HepG2 (cell line): ENCODE measurements around the gene FUT1. TPM values are rescaled to one million over a fixed set of nuclear protein-coding genes. Genes with fewer than 3 reads are reported as not detected.
"Not testable (repeated sequence)": the region's sequence is repeated elsewhere in the genome, so short reads cannot be mapped to it uniquely, and the experiment has no call there.

ENCODE experiments used
- ATAC-seq: fragments of 200-7000 bp; cut with Tn5 transposase; 3 replicates; pipeline ENCODE4 v1.9.1; 2020; ENCODE audit warnings: mild to moderate bottlenecking, moderate library complexity
- BruUV-seq: library from RNA; stranded (reverse); fragments of 400-500 nt; replicated peaks from 2 replicates; lab custom pipeline; 2021; lab: Mats Ljungman, UMichigan
- CTCF ChIA-PET: fragments of 300-600 bp; formaldehyde crosslinking; extraction: SDS; loops from one replicate; lab custom pipeline; 2021; ENCODE audit warnings: low total read pairs, inconsistent platforms, low intra/inter-chr PET ratio; lab: Yijun Ruan, JAX
- POLR2A ChIA-PET: fragments of 350-600 bp; sonication (Branson Sonifier 250); formaldehyde crosslinking; loops from one replicate; lab custom pipeline; 2020; ENCODE audit warnings: antibody characterized with exemption, inconsistent platforms; lab: Yijun Ruan, JAX
- DNase-seq: peaks from one replicate; pipeline ENCODE4 v3.0.0-alpha.2; 2015; ENCODE audit warnings: low spot score
- FAIRE-seq: peaks from 3 replicates; lab custom pipeline; 2011; peaks lifted over from hg19 to GRCh38; lab: Jason Lieb, UNC
- H2AFZ ChIP-seq: one replicate; pipeline ENCODE4 v1.6.1; 2011; ENCODE audit warnings: low read length, inconsistent platforms
- H3K27ac ChIP-seq: fragments of 300-600 bp; 3 replicates; pipeline ENCODE4 v1.8.0; 2011; ENCODE audit warnings: mixed run types, mild to moderate bottlenecking, mixed read lengths, low read length, inconsistent platforms; ENCODE audit not compliant: insufficient read depth; ENCODE audit errors: extremely low read length
- H3K27me3 ChIP-seq, 2 experiments: fragments of 200-600 bp in 1 of 2; 2 replicates in 1 of 2; 3 replicates in 1 of 2; pipeline versions ENCODE4 v1.6.0 to v1.8.0; 2011; ENCODE audit warnings: low read length in 2 of 2, mild to moderate bottlenecking in 2 of 2, moderate library complexity in 2 of 2, inconsistent platforms in 1 of 2; ENCODE audit not compliant: insufficient read depth in 2 of 2, control insufficient read depth in 1 of 2
- H3K36me3 ChIP-seq, 2 experiments: fragments of 200-600 bp in 1 of 2; replicated peaks in 1 of 2; 2 replicates in 1 of 2; 3 replicates in 1 of 2; pipeline versions ENCODE4 v1.5.1 to v1.8.0; 2011; ENCODE audit warnings: low read length in 2 of 2, inconsistent platforms in 1 of 2; ENCODE audit not compliant: insufficient read depth in 2 of 2, control insufficient read depth in 1 of 2
- H3K4me1 ChIP-seq: 2 replicates; pipeline ENCODE4 v1.5.1; 2012; ENCODE audit warnings: low read length, inconsistent platforms; ENCODE audit not compliant: insufficient read depth
- H3K4me2 ChIP-seq: 2 replicates; pipeline ENCODE4 v1.6.0; 2011; ENCODE audit warnings: low read depth, low read length, inconsistent platforms
- H3K4me3 ChIP-seq, 3 experiments: fragments of 200-600 bp in 1 of 3; sonication (generic), shearing (Covaris generic) in 1 of 3; replicated peaks in 1 of 3; 2 replicates each; pipeline ENCODE4 v1.5.1; 2011 to 2016; ENCODE audit warnings: low read length in 3 of 3, inconsistent platforms in 2 of 3, low read depth in 2 of 3, mild to moderate bottlenecking in 2 of 3, control low read depth in 1 of 3, mixed read lengths in 1 of 3; ENCODE audit not compliant: insufficient read depth in 1 of 3
- H3K79me2 ChIP-seq: one replicate; pipeline ENCODE4 v1.6.1; 2011; ENCODE audit warnings: low read length, inconsistent platforms; ENCODE audit not compliant: insufficient read depth
- H3K9ac ChIP-seq: 2 replicates; pipeline ENCODE4 v1.6.0; 2011; ENCODE audit warnings: mild to moderate bottlenecking, low read depth, low read length, inconsistent platforms; ENCODE audit not compliant: insufficient read depth
- H3K9me3 ChIP-seq: 2 replicates; pipeline ENCODE4 v1.5.1; 2012; ENCODE audit warnings: mild to moderate bottlenecking, low read length
- H4K20me1 ChIP-seq: 2 replicates; pipeline ENCODE4 v1.6.0; 2011; ENCODE audit warnings: inconsistent platforms, mild to moderate bottlenecking, low read length, moderate library complexity; ENCODE audit not compliant: insufficient read depth
- CHD2 ChIP-seq: IDR thresholded peaks from 2 replicates; pipeline ENCODE4 v1.6.1; 2011; ENCODE audit warnings: low read depth, low read length, improper control_type of control experiment
- SOX13 ChIP-seq, 3 experiments: fragments of 450-650 bp in 1 of 3; sonication (generic) in 1 of 3; formaldehyde crosslinking in 1 of 3; IDR thresholded peaks in 2 of 3; conservative IDR thresholded peaks in 1 of 3; 2 replicates each; pipeline versions ENCODE4 v1.5.0 to v1.6.1; 2016 to 2020; ENCODE audit warnings: antibody characterized with exemption in 1 of 3, mild to moderate bottlenecking in 1 of 3, missing compliant biosample characterization in 1 of 3, missing genetic modification reagents in 1 of 3, moderate library complexity in 1 of 3
- TBX2 ChIP-seq: sonication (generic); formaldehyde crosslinking; IDR thresholded peaks from 2 replicates; pipeline ENCODE4 v1.5.0; 2020; ENCODE audit warnings: missing genetic modification reagents, mild to moderate bottlenecking, borderline replicate concordance
- ZSCAN9 ChIP-seq: IDR thresholded peaks from 2 replicates; pipeline ENCODE4 v1.6.1; 2016; ENCODE audit warnings: borderline replicate concordance
- WGBS: methylation state at CpG from one replicate; pipeline ENCODE4 v1.1.6; 2017; ENCODE audit warnings: low lambda C conversion rate; 5-methylcytosine and 5-hydroxymethylcytosine counted together
- in situ Hi-C: cut with HindIII; loops from 2 replicates; pipeline ENCODE4 v1.10.0; 2017; ENCODE audit warnings: low pct_unique_long_range_greater_than_20kb; ENCODE audit not compliant: extremely low pct_ligation_motif_present
- intact Hi-C: fragments of 100-400 bp; cut with micrococcal nuclease; formaldehyde crosslinking; loops from one replicate; pipeline ENCODE4 v1.10.0; 2022; ENCODE audit not compliant: unreplicated experiment
- polyA plus RNA-seq, 8 experiments: library from polyadenylated mRNA; depleted of rRNA in 3 of 8; stranded (reverse) in 7 of 8; unstranded in 1 of 8; fragments of >200 nt; fragmentation: Illumina TruSeq in 4 of 8; extraction: Trizol in 4 of 8; gene quantifications; 2 replicates each; pipeline versions ENCODE4 v1.2.1 to v1.2.3, GENCODE V29; 2011 to 2016; ENCODE audit warnings: low read depth in 4 of 8, missing spikeins in 1 of 8, mixed read lengths in 1 of 8; ENCODE audit not compliant: insufficient read depth in 1 of 8
- total RNA-seq, 5 experiments: library from RNA; depleted of rRNA; stranded (reverse); fragments of >200 nt; fragmentation: Illumina TruSeq; extraction: Trizol; gene quantifications; 2 replicates each; pipeline ENCODE4 v1.2.3, GENCODE V29; 2016; ENCODE audit warnings: low read depth in 1 of 5

FUT1 gene
- total and polyA plus RNA-seq, 2 of the 13 experiments (the other 11 are each of a cell fraction or from before 2014, with no cell fraction given): 0.07 to 1.1 TPM

DNA sequence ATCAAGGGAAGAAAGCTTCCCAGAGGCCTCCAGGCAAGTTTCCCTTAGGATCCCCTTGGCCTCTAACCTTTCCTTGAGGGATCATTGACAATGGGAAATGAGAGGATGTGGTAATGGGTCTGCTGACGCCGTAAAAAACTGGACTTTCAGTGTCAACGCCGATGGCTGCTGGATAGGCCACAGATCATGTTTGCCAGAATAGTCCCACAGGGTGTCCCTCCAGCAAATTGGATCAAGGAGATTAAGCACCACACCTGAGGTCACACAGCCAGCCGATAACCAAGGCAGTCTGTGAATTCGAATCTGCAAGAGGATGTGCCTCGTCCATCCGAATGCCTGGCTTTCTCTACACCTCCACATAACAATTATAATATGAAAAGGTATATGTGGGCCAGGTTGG is 40.8 kb upstream of the FUT1 start (continued):
- TF ChIP-seq SOX13 (IDR thresholded peaks at IDR 0.05) (no peak), SOX13 (CRISPR knock-in tag; conservative IDR thresholded peaks at IDR 0.05 in 1 of 2, IDR thresholded peaks at IDR 0.05 in 1 of 2) (peak in 1 of 2 experiments; percentile 18; a peak in 1 of 4 replicates), TBX2 (CRISPR knock-in tag) (peak; percentile 42; the same call in 1 of the 2 replicates), ZSCAN9 (CRISPR knock-in tag) (no peak), CHD2 (no peak)

DNA sequence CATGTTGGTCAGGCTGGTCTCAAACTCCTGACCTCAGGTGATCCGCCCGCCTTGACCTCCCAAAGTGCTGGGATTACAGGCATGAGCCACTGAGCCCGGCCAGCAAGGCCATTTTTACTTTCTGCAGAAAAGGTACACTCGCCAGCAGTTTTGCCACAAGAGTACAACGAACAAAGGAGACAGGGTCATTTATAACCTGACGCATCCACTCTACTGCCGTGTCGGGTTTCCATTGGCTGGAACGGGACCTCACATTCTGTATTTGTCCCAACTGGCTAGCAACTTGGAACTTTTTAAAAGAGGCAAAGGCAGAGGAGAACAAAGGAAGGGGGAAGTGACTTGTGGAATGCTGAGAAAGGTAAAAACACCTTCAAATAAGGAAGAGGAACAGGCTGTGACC is 34.9 kb upstream of the FUT1 start:
- in situ Hi-C loops: loop anchor here (5.0 to 10.0 kb wide), 2 partner anchors 113 to 140 kb away; partner anchors contain the start of genes CA11 and NTN5
- not testable (repeated sequence) for FAIRE-seq

DNA sequence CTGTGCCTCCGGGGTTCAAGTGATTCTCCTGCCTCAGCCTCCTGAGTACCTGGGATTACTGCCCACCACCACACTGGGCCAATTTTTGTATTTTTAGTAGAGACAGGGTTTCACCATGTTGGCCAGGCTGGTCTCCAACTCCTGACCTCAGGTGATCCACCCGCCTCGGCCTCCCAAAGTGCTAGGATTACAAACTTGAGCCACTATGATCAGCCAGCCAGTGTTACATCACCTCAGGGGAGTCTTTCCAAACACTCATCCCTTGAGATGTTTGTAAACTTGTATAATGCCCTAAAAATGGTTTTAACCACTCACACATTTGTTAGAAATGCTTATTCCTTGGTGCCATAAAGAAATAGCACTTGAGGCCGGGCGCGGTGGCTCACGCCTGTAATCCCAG is 34.0 kb upstream of the FUT1 start:
- WGBS: 69% methylated on average over 6 of the region's 7 CpGs
- H3K9me3 ChIP-seq, CTCF ChIA-PET, H3K79me2 ChIP-seq, ATAC-seq, H3K36me3 ChIP-seq, H3K27ac ChIP-seq, H3K4me3 ChIP-seq, H3K9ac ChIP-seq, DNase-seq, H4K20me1 ChIP-seq, BruUV-seq, H3K4me2 ChIP-seq, H3K27me3 ChIP-seq, FAIRE-seq, H2AFZ ChIP-seq: not testable (repeated sequence)
- intact Hi-C loops (loop anchor here (10.0 kb wide), 1 partner anchor 178 kb away; the partner anchor contains the start of gene FTL), in situ Hi-C loops (loop anchor here (5.0 to 10.0 kb wide), 2 partner anchors 112 to 139 kb away; partner anchors contain the start of genes CA11 and NTN5)
- POLR2A ChIA-PET: interaction anchor here (0.7 kb wide), 1 partner anchor 141 kb away, joined by 3 read pairs; no protein-coding TSS in a partner anchor
- H3K4me1 ChIP-seq: peaks cover 18% of the 10 kb centered on the region

More for the DNA sequence above, 34.9 kb upstream of the FUT1 start:
- H3K36me3 ChIP-seq, H3K9ac ChIP-seq, POLR2A ChIA-PET, H3K27ac ChIP-seq, H3K9me3 ChIP-seq, H3K4me3 ChIP-seq, H3K27me3 ChIP-seq, H2AFZ ChIP-seq, BruUV-seq, ATAC-seq, H3K4me2 ChIP-seq, DNase-seq, H4K20me1 ChIP-seq, H3K79me2 ChIP-seq: not testable (repeated sequence)
- 51% methylated on average over 6 of the region's 9 CpGs for WGBS
- H3K4me1 ChIP-seq: peaks cover 11% of the 10 kb centered on the region
- CTCF ChIA-PET: interaction anchor here (1.7 to 1.9 kb wide), 3 partner anchors 48 to 55 kb away, joined by 6 to 31 read pairs (median 27); partner anchors contain the start of gene HSD17B14
- intact Hi-C loops: loop anchor here (10.0 kb wide), 1 partner anchor 177 kb away; the partner anchor contains the start of gene FTL
